ENCODE data around the gene RALGAPA2. TPM values are rescaled to one million over a fixed set of nuclear protein-coding genes. Genes with fewer than 3 reads are reported as not detected.

Gene RALGAPA2
- total RNA-seq, 1 experiment from 2014 or later: 10.8 TPM

- H3K4me2 ChIP-seq (ENCODE audit: low read length): no peak overlapping the region
- H3K27me3 ChIP-seq (ENCODE audit: insufficient read depth, low read length): no peaks in the 10 kb centered on the region
- ATAC-seq: no peak
- H3K4me3 ChIP-seq (replicated peaks in 1 of 2; ENCODE audit: low read depth in 1 of 2, low read length in 2 of 2): no peak overlapping the region
- CTCF ChIA-PET: no interaction called here
- no peak for DNase-seq (ENCODE audit: low read depth, low spot score)
- H3K79me2 ChIP-seq (ENCODE audit: insufficient read depth, low read length): no peaks in the 10 kb centered on the region
- no TSS peak for BruUV-seq (replicated peaks)
- no peak overlapping the region for H3K27ac ChIP-seq (ENCODE audit: low read depth, low read length)
- H3K9ac ChIP-seq (ENCODE audit: low read length): no peak overlapping the region
- TF ChIP-seq ZBTB33 (IDR thresholded peaks at IDR 0.05; ENCODE audit: extremely low read depth, insufficient replicate concordance, low read length) (no peak), POLR2AphosphoS5 (IDR thresholded peaks at IDR 0.05; ENCODE audit: low read depth, low read length) (no peak), RAD21 (IDR thresholded peaks at IDR 0.05; ENCODE audit: low read depth) (no peak)
- no peaks in the 10 kb centered on the region for H3K36me3 ChIP-seq (ENCODE audit: control insufficient read depth in 1 of 2, insufficient read depth in 2 of 2, low read length in 2 of 2)
- intact Hi-C loops (cut with micrococcal nuclease): no loop called here
- H2AFZ ChIP-seq (ENCODE audit: low read depth, low read length, poor library complexity, severe bottlenecking): no peak overlapping the region
- H3K9me2 ChIP-seq (ENCODE audit: insufficient read depth): no peaks in the 10 kb centered on the region
- no peaks in the 10 kb centered on the region for H3K9me3 ChIP-seq (ENCODE audit: control insufficient read depth in 1 of 2, insufficient read depth in 1 of 2, low read depth in 1 of 2, low read length in 2 of 2)
- no peaks in the 10 kb centered on the region for H4K20me1 ChIP-seq (ENCODE audit: insufficient read depth)
- RAD21 ChIA-PET (ENCODE audit: low non-redundant PET in 1 of 2, low total read pairs in 2 of 2, uncharacterized antibody in 2 of 2, unreplicated experiment in 2 of 2): no interaction called here
- POLR2A ChIA-PET: no interaction called here
- H3K4me1 ChIP-seq (ENCODE audit: control insufficient read depth in 1 of 2, insufficient read depth in 2 of 2, low read length in 2 of 2): no peaks in the 10 kb centered on the region
These were observed 270.0 kb downstream of the RALGAPA2 start for GRCh38 chr20:20442466-20442865.

- Histone ChIP-seq H3K4me2 (ENCODE audit: low read length) (no peak overlapping the region), H3K27ac (ENCODE audit: low read depth, low read length) (no peak overlapping the region), H3K4me3 (replicated peaks in 1 of 2; ENCODE audit: low read depth in 1 of 2, low read length in 2 of 2) (no peak overlapping the region), H3K9me3 (ENCODE audit: control insufficient read depth in 1 of 2, insufficient read depth in 1 of 2, low read depth in 1 of 2, low read length in 2 of 2) (no peaks in the 10 kb centered on the region), H4K20me1 (ENCODE audit: insufficient read depth) (no peaks in the 10 kb centered on the region), H3K9ac (ENCODE audit: low read length) (no peak overlapping the region), H2AFZ (ENCODE audit: low read depth, low read length, poor library complexity, severe bottlenecking) (no peak overlapping the region), H3K79me2 (ENCODE audit: insufficient read depth, low read length) (no peaks in the 10 kb centered on the region), H3K4me1 (ENCODE audit: control insufficient read depth in 1 of 2, insufficient read depth in 2 of 2, low read length in 2 of 2) (no peaks in the 10 kb centered on the region), H3K9me2 (ENCODE audit: insufficient read depth) (no peaks in the 10 kb centered on the region), H3K27me3 (ENCODE audit: insufficient read depth, low read length) (no peaks in the 10 kb centered on the region), H3K36me3 (ENCODE audit: control insufficient read depth in 1 of 2, insufficient read depth in 2 of 2, low read length in 2 of 2) (no peaks in the 10 kb centered on the region)
- POLR2A ChIA-PET: no interaction called here
- no TSS peak for BruUV-seq (replicated peaks)
- no peak for DNase-seq (ENCODE audit: low read depth, low spot score)
- CTCF ChIA-PET: no interaction called here
- ATAC-seq: no peak
- intact Hi-C loops (cut with micrococcal nuclease): no loop called here
- TF ChIP-seq YY1 (IDR thresholded peaks at IDR 0.05; ENCODE audit: extremely low read depth, insufficient replicate concordance, low read depth, low read length): no peak
- no peak for TF ChIP-seq TCF7L2 (IDR thresholded peaks at IDR 0.05; ENCODE audit: borderline replicate concordance, extremely low read depth, insufficient read depth, insufficient read length)
- TF ChIP-seq POLR2AphosphoS5 (IDR thresholded peaks at IDR 0.05; ENCODE audit: low read depth, low read length): no peak
- no peak for TF ChIP-seq EZH2phosphoT487 (IDR thresholded peaks at IDR 0.05; ENCODE audit: borderline replicate concordance)
- TF ChIP-seq ZBTB33 (IDR thresholded peaks at IDR 0.05; ENCODE audit: extremely low read depth, insufficient replicate concordance, low read length): no peak
- RAD21 ChIA-PET (ENCODE audit: low non-redundant PET in 1 of 2, low total read pairs in 2 of 2, uncharacterized antibody in 2 of 2, unreplicated experiment in 2 of 2): no interaction called here
These were observed 271.4 kb downstream of the RALGAPA2 start for GRCh38 chr20:20440886-20441658.

All from HCT116 (cell line).